Stomach (tissue), 4 donors: Measurements from ENCODE around the gene EFNA3.

Experiments used
- POLR2A ChIP-seq, 4 donors: fragments of 450-650 bp; IDR thresholded peaks; one replicate each; pipeline ENCODE4 v1.6.1; 2016; ENCODE audit warnings: antibody characterized with exemption in 4 of 4, control low read depth in 2 of 4, mild to moderate bottlenecking in 1 of 4, moderate library complexity in 1 of 4
- POLR2AphosphoS5 ChIP-seq, 3 donors: sonication (generic); formaldehyde crosslinking; IDR thresholded peaks; one replicate each; pipeline ENCODE4 v1.6.1; 2016; ENCODE audit warnings: antibody characterized with exemption in 3 of 3
- TF ChIP-seq, protein P1 (sequence below), 7 experiments: fragments of 450-650 bp in 4 of 7; fragments of 200-600 bp in 3 of 7; sonication (generic) in 3 of 7; IDR thresholded peaks; one replicate each; pipeline ENCODE4 v1.5.1; 2016 to 2019; ENCODE audit warnings: antibody characterized with exemption in 7 of 7, control low read depth in 2 of 7, mild to moderate bottlenecking in 1 of 7

DNA sequence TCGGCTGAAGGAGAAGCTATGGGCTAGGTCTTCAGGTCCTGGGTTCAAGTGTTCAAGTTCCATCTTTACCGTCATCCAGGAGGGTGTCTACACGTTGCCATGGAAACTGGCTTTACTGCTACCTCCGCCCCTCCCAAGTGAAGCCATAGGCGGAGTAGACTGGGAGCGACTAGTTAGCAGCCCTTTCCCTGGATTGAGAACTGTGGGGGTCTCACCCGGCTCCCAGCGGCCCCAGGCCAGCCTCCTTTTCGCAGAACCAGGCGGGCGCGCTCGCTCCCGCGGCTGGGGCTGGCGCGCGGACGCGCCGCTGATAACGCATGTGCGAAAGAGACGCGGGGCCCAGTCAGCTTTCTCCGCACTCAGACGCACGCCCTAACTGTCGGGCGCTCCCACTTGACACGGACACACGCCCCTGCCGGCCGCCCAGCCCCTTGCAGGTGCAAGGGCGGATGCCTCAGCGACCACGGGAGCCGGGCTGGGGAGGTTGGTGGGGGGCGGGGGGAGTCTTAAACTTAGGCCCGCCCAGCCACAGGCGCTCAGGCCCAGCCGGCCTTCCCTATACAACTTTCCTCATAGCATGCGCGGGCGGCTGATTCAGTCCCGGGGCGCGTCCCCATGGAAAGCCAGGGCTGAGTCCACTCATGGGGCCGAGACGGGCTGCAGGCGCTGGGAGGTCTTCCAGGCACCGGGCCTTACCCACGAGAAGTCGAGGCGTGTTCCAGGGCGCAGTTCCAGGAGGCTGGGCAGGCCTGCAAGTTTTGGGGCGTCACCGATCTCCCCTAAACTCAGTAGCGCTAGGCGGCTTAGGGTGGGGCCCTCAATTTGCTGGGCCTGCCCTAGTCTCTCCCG is 7.7 kb upstream of the EFNA3 start:
- TF ChIP-seq POLR2AphosphoS5 (IDR thresholded peaks at IDR 0.05) (peak in 2 of 3 donors; percentile 30 to 35), POLR2A (IDR thresholded peaks at IDR 0.05) (no peak)
- TF ChIP-seq, protein P1, sequence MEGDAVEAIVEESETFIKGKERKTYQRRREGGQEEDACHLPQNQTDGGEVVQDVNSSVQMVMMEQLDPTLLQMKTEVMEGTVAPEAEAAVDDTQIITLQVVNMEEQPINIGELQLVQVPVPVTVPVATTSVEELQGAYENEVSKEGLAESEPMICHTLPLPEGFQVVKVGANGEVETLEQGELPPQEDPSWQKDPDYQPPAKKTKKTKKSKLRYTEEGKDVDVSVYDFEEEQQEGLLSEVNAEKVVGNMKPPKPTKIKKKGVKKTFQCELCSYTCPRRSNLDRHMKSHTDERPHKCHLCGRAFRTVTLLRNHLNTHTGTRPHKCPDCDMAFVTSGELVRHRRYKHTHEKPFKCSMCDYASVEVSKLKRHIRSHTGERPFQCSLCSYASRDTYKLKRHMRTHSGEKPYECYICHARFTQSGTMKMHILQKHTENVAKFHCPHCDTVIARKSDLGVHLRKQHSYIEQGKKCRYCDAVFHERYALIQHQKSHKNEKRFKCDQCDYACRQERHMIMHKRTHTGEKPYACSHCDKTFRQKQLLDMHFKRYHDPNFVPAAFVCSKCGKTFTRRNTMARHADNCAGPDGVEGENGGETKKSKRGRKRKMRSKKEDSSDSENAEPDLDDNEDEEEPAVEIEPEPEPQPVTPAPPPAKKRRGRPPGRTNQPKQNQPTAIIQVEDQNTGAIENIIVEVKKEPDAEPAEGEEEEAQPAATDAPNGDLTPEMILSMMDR (IDR thresholded peaks at IDR 0.05), result peak in 4 of 7 experiments; percentile 30 to 56 (median 46)
